NB4 (cell line): Measurements from ENCODE around the gene UBE2G1.

Experiments
- CTCF ChIP-seq: IDR thresholded peaks from one replicate; pipeline ENCODE4 v1.5.1; 2012; ENCODE audit warnings: low read depth, low read length
- MYC ChIP-seq: IDR thresholded peaks from 2 replicates; pipeline ENCODE4 v1.6.1; 2011; ENCODE audit warnings: low read depth, low read length
- POLR2A ChIP-seq: IDR thresholded peaks from 2 replicates; pipeline ENCODE4 v1.6.1; 2011; ENCODE audit warnings: mild to moderate bottlenecking; ENCODE audit not compliant: insufficient read length; ENCODE audit errors: extremely low read depth

- TF ChIP-seq CTCF = no peak
- no peak for TF ChIP-seq MYC
- no peak for TF ChIP-seq POLR2A
Observed at GRCh38 chr17:4234401-4234800, 132.1 kb downstream of the UBE2G1 start.
